ENCODE data around the gene GGTA1. TPM values are rescaled to one million over a fixed set of nuclear protein-coding genes. Genes with fewer than 3 reads are reported as not detected.

GGTA1 gene
- polyA plus RNA-seq, 1 donor from 2014 or later = not detected

DNA sequence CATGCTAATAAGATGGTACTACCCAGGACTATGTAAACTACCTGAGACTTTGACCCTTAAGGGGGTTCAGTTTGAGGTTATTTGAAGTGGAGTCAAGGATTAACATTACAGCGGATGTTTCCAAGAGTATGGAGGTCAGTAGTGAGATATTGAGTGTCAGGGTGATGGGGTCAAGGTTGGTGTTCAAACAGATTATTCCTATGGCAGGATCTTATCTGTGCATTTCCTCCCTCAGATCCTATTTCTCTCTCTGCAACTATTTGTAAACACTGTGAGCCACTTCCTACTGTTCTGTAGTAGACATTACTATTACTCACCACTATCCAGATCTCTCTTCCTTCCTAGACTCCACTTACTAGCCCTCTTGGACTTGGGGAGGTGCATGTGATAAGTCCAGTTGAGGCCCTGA is 75.6 kb downstream of the GGTA1 start:
- no peak for TF ChIP-seq EP300 (conservative IDR thresholded peaks at IDR 0.05; ENCODE audit: poor library complexity, severe bottlenecking)
- no peak for TF ChIP-seq EZH2 (IDR thresholded peaks at IDR 0.05; ENCODE audit: borderline replicate concordance, insufficient read depth, low read length, poor library complexity, severe bottlenecking)
- TF ChIP-seq POLR2AphosphoS5 (IDR thresholded peaks at IDR 0.05) = no peak
- TF ChIP-seq, protein P1, sequence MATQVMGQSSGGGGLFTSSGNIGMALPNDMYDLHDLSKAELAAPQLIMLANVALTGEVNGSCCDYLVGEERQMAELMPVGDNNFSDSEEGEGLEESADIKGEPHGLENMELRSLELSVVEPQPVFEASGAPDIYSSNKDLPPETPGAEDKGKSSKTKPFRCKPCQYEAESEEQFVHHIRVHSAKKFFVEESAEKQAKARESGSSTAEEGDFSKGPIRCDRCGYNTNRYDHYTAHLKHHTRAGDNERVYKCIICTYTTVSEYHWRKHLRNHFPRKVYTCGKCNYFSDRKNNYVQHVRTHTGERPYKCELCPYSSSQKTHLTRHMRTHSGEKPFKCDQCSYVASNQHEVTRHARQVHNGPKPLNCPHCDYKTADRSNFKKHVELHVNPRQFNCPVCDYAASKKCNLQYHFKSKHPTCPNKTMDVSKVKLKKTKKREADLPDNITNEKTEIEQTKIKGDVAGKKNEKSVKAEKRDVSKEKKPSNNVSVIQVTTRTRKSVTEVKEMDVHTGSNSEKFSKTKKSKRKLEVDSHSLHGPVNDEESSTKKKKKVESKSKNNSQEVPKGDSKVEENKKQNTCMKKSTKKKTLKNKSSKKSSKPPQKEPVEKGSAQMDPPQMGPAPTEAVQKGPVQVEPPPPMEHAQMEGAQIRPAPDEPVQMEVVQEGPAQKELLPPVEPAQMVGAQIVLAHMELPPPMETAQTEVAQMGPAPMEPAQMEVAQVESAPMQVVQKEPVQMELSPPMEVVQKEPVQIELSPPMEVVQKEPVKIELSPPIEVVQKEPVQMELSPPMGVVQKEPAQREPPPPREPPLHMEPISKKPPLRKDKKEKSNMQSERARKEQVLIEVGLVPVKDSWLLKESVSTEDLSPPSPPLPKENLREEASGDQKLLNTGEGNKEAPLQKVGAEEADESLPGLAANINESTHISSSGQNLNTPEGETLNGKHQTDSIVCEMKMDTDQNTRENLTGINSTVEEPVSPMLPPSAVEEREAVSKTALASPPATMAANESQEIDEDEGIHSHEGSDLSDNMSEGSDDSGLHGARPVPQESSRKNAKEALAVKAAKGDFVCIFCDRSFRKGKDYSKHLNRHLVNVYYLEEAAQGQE (IDR thresholded peaks at IDR 0.05; ENCODE audit: borderline replicate concordance) = no peak
- H3K9me2 ChIP-seq (ENCODE audit: insufficient read depth, low read length) = no peaks in the 10 kb centered on the region

DNA sequence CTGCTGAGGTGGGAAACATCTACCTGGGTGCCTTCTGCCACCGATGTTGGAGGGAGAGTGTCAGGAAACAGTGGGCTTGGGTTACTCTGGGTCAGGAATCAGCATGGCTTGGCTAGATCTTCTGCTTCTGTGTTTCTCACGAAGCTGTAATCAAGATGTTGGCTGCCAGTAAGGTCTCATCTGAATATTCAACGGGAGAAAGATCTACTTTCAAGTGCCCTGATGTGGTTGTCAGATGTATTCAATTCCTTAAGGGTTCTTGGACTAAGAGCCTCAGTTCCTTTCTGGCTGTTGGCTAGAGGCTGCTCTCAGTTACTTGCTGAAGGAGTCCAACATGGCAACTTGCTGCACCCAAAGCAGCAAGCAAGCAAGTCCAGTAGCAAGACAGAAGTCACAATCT is 87.7 kb downstream of the GGTA1 start:
- no peaks in the 10 kb centered on the region for H3K79me2 ChIP-seq (replicated peaks; ENCODE audit: insufficient read depth, low read length)
- no peak overlapping the region for H3K4me3 ChIP-seq (ENCODE audit: low read length)
- no peaks in the 10 kb centered on the region for H3F3A ChIP-seq (ENCODE audit: insufficient read depth, low read length, poor library complexity, severe bottlenecking)
- H3K27ac ChIP-seq (ENCODE audit: low read length) = no peak overlapping the region
- H3K27me3 ChIP-seq (ENCODE audit: insufficient read depth, low read depth, low read length) = no peaks in the 10 kb centered on the region
- H4K20me1 ChIP-seq (ENCODE audit: insufficient read depth) = no peaks in the 10 kb centered on the region
- no peaks in the 10 kb centered on the region for H3K9me3 ChIP-seq (ENCODE audit: low read length)
- H3K36me3 ChIP-seq (ENCODE audit: insufficient read depth, low read length) = no peaks in the 10 kb centered on the region
- TF ChIP-seq, protein P2, sequence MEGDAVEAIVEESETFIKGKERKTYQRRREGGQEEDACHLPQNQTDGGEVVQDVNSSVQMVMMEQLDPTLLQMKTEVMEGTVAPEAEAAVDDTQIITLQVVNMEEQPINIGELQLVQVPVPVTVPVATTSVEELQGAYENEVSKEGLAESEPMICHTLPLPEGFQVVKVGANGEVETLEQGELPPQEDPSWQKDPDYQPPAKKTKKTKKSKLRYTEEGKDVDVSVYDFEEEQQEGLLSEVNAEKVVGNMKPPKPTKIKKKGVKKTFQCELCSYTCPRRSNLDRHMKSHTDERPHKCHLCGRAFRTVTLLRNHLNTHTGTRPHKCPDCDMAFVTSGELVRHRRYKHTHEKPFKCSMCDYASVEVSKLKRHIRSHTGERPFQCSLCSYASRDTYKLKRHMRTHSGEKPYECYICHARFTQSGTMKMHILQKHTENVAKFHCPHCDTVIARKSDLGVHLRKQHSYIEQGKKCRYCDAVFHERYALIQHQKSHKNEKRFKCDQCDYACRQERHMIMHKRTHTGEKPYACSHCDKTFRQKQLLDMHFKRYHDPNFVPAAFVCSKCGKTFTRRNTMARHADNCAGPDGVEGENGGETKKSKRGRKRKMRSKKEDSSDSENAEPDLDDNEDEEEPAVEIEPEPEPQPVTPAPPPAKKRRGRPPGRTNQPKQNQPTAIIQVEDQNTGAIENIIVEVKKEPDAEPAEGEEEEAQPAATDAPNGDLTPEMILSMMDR (IDR thresholded peaks at IDR 0.05; ENCODE audit: poor library complexity, severe bottlenecking) = no peak
- no peak for TF ChIP-seq TAF1 (IDR thresholded peaks at IDR 0.05; ENCODE audit: low read depth)
- TF ChIP-seq EZH2 (IDR thresholded peaks at IDR 0.05; ENCODE audit: borderline replicate concordance, insufficient read depth, low read length, poor library complexity, severe bottlenecking) = no peak
- TF ChIP-seq, protein P1 (IDR thresholded peaks at IDR 0.05; ENCODE audit: borderline replicate concordance) = no peak
- TF ChIP-seq EP300 (conservative IDR thresholded peaks at IDR 0.05; ENCODE audit: poor library complexity, severe bottlenecking) = no peak
- H3K4me2 ChIP-seq (ENCODE audit: low read length) = no peak overlapping the region
- H2AFZ ChIP-seq (ENCODE audit: low read depth, low read length) = no peak overlapping the region
- H3K9ac ChIP-seq (ENCODE audit: low read length) = no peak overlapping the region
- H3K9me2 ChIP-seq (ENCODE audit: insufficient read depth, low read length) = no peaks in the 10 kb centered on the region

More for the DNA sequence above, 75.6 kb downstream of the GGTA1 start:
- no peaks in the 10 kb centered on the region for H4K20me1 ChIP-seq (ENCODE audit: insufficient read depth)
- no peaks in the 10 kb centered on the region for H3K9me3 ChIP-seq (ENCODE audit: low read length)
- no peak overlapping the region for H3K4me3 ChIP-seq (ENCODE audit: low read length)
- no peaks in the 10 kb centered on the region for H3K27me3 ChIP-seq (ENCODE audit: insufficient read depth, low read depth, low read length)
- no peaks in the 10 kb centered on the region for H3K79me2 ChIP-seq (replicated peaks; ENCODE audit: insufficient read depth, low read length)
- H3K36me3 ChIP-seq (ENCODE audit: insufficient read depth, low read length) = no peaks in the 10 kb centered on the region
- no peak overlapping the region for H2AFZ ChIP-seq (ENCODE audit: low read depth, low read length)
- H3F3A ChIP-seq (ENCODE audit: insufficient read depth, low read length, poor library complexity, severe bottlenecking) = no peaks in the 10 kb centered on the region
- no peak overlapping the region for H3K9ac ChIP-seq (ENCODE audit: low read length)
- no peak overlapping the region for H3K27ac ChIP-seq (ENCODE audit: low read length)
- H3K4me2 ChIP-seq (ENCODE audit: low read length) = no peak overlapping the region

Measured in neural cell (in vitro differentiated cells).